ENCODE results near the gene PLCB4.

DNA sequence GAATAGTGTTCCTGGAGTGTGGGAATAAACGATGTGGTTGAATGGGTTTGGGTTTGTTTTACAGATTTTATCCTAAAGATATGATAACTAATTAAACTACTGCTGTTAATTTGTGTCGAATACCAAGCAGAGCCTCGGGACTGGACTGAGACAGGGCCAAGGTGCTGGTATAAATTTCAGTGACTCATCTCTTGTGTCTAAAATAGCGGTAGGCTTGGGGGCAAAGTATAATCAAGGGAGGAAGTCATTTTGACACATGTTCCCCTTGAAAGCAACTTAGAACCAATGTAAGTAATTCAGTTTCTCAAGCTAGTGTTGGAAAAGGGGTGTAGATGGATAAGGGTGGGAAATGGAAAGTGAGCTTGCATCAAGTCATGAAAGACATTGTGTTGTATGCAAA is 108.4 kb downstream of the PLCB4 start:
- TF ChIP-seq, protein P1, sequence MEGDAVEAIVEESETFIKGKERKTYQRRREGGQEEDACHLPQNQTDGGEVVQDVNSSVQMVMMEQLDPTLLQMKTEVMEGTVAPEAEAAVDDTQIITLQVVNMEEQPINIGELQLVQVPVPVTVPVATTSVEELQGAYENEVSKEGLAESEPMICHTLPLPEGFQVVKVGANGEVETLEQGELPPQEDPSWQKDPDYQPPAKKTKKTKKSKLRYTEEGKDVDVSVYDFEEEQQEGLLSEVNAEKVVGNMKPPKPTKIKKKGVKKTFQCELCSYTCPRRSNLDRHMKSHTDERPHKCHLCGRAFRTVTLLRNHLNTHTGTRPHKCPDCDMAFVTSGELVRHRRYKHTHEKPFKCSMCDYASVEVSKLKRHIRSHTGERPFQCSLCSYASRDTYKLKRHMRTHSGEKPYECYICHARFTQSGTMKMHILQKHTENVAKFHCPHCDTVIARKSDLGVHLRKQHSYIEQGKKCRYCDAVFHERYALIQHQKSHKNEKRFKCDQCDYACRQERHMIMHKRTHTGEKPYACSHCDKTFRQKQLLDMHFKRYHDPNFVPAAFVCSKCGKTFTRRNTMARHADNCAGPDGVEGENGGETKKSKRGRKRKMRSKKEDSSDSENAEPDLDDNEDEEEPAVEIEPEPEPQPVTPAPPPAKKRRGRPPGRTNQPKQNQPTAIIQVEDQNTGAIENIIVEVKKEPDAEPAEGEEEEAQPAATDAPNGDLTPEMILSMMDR (conservative IDR thresholded peaks at IDR 0.05; ENCODE audit: low read depth in 2 of 2): no peak
- TF ChIP-seq, protein P2, sequence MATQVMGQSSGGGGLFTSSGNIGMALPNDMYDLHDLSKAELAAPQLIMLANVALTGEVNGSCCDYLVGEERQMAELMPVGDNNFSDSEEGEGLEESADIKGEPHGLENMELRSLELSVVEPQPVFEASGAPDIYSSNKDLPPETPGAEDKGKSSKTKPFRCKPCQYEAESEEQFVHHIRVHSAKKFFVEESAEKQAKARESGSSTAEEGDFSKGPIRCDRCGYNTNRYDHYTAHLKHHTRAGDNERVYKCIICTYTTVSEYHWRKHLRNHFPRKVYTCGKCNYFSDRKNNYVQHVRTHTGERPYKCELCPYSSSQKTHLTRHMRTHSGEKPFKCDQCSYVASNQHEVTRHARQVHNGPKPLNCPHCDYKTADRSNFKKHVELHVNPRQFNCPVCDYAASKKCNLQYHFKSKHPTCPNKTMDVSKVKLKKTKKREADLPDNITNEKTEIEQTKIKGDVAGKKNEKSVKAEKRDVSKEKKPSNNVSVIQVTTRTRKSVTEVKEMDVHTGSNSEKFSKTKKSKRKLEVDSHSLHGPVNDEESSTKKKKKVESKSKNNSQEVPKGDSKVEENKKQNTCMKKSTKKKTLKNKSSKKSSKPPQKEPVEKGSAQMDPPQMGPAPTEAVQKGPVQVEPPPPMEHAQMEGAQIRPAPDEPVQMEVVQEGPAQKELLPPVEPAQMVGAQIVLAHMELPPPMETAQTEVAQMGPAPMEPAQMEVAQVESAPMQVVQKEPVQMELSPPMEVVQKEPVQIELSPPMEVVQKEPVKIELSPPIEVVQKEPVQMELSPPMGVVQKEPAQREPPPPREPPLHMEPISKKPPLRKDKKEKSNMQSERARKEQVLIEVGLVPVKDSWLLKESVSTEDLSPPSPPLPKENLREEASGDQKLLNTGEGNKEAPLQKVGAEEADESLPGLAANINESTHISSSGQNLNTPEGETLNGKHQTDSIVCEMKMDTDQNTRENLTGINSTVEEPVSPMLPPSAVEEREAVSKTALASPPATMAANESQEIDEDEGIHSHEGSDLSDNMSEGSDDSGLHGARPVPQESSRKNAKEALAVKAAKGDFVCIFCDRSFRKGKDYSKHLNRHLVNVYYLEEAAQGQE (IDR thresholded peaks at IDR 0.05; ENCODE audit: unreplicated experiment): no peak
- no peak for TF ChIP-seq EZH2 (IDR thresholded peaks at IDR 0.05; ENCODE audit: low read depth, unreplicated experiment)
- no peak for TF ChIP-seq POLR2AphosphoS5 (IDR thresholded peaks at IDR 0.05; ENCODE audit: low read depth)
- no peak for TF ChIP-seq JUNB (IDR thresholded peaks at IDR 0.05; ENCODE audit: unreplicated experiment)
- TF ChIP-seq STAT1 (IDR thresholded peaks at IDR 0.05; ENCODE audit: unreplicated experiment): no peak
- TF ChIP-seq ZNF114 (CRISPR knock-in tag; IDR thresholded peaks at IDR 0.05): no peak
- no peak for TF ChIP-seq EZH2phosphoT487 (IDR thresholded peaks at IDR 0.05; ENCODE audit: unreplicated experiment)
- no peak for TF ChIP-seq CREB1 (CRISPR knock-in tag; IDR thresholded peaks at IDR 0.05; ENCODE audit: low read depth)
- TF ChIP-seq, protein P3, sequence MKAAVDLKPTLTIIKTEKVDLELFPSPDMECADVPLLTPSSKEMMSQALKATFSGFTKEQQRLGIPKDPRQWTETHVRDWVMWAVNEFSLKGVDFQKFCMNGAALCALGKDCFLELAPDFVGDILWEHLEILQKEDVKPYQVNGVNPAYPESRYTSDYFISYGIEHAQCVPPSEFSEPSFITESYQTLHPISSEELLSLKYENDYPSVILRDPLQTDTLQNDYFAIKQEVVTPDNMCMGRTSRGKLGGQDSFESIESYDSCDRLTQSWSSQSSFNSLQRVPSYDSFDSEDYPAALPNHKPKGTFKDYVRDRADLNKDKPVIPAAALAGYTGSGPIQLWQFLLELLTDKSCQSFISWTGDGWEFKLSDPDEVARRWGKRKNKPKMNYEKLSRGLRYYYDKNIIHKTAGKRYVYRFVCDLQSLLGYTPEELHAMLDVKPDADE (IDR thresholded peaks at IDR 0.05): no peak
- no peak for TF ChIP-seq ZNF331 (CRISPR knock-in tag; IDR thresholded peaks at IDR 0.05; ENCODE audit: low read depth)

All from GM23338 (cell line).